Omental fat pad (tissue), 4 donors: ENCODE data around the gene CPXM2. TPM values are rescaled to one million over a fixed set of nuclear protein-coding genes. Genes with fewer than 3 reads are reported as not detected.

Source experiments
- ATAC-seq: fragments of 150-250 bp; one replicate; pipeline ENCODE4 v1.9.1; 2016; ENCODE audit warnings: mild to moderate bottlenecking, moderate library complexity; ENCODE audit not compliant: low FRiP score
- DNase-seq: peaks from one replicate; pipeline ENCODE4 v3.0.0-alpha.2; 2019; ENCODE audit warnings: low spot score
- total RNA-seq, 4 donors: library from RNA; depleted of rRNA; stranded (reverse); fragments of >200 nt; gene quantifications; one replicate each; pipeline ENCODE4 v1.1.0, GENCODE V29; 2016
- TF ChIP-seq, protein P1 (sequence below), 3 donors: fragments of 450-650 bp; IDR thresholded peaks; one replicate each; pipeline ENCODE4 v1.5.1; 2016 to 2017; ENCODE audit warnings: antibody characterized with exemption in 3 of 3, mild to moderate bottlenecking in 3 of 3, moderate library complexity in 2 of 3

The CPXM2 gene
- total RNA-seq, 4 donors from 2014 or later = 7.3 to 19.2 (median 16.6) TPM

DNA sequence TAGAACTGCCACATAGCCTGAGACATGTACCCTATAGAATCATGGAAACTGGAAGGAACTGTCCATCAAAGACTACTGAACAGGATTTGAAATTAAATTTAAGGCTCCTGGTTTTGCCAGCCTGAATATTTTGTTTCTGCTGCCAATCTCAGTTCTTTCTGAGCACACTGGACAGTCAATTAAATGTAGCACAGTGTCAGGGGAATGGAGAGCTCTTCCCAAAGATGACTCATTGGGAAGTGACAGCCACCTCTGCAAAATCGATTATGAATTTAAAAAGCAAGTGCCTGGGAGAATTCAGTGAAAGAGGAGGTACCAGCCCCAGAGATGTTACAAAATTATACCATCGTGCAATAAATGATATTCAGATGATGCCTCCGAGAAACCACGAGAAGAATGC is 47.8 kb downstream of the CPXM2 start:
- TF ChIP-seq, protein P1, sequence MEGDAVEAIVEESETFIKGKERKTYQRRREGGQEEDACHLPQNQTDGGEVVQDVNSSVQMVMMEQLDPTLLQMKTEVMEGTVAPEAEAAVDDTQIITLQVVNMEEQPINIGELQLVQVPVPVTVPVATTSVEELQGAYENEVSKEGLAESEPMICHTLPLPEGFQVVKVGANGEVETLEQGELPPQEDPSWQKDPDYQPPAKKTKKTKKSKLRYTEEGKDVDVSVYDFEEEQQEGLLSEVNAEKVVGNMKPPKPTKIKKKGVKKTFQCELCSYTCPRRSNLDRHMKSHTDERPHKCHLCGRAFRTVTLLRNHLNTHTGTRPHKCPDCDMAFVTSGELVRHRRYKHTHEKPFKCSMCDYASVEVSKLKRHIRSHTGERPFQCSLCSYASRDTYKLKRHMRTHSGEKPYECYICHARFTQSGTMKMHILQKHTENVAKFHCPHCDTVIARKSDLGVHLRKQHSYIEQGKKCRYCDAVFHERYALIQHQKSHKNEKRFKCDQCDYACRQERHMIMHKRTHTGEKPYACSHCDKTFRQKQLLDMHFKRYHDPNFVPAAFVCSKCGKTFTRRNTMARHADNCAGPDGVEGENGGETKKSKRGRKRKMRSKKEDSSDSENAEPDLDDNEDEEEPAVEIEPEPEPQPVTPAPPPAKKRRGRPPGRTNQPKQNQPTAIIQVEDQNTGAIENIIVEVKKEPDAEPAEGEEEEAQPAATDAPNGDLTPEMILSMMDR (IDR thresholded peaks at IDR 0.05) = no peak
- DNase-seq = no peak
- no peak for ATAC-seq

- DNase-seq (no peak), ATAC-seq (no peak)
- TF ChIP-seq, protein P1 (IDR thresholded peaks at IDR 0.05) = no peak
Observed at GRCh38 chr10:123842692-123843385, 48.8 kb downstream of the CPXM2 start.

DNA sequence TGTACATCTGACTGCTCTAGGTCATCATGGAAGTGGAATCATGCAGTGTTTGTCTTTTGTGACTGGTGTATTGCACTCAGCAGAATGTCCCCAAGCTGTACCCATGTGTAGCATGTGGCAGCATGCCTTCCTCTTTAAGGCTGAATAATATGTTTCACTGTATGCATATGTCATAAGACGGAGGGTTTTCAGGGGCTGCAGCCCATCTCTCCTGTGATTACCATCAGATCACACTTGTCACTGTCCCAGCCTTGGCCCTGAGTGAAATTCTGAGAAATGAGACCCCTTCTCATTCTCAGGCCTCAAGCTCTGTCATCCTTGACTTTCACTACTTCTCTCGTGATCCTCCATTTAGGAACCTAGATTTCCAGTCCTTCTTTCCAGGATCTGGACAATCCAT is 50.0 kb downstream of the CPXM2 start:
- no peak for DNase-seq
- TF ChIP-seq, protein P1 (IDR thresholded peaks at IDR 0.05) = no peak
- no peak for ATAC-seq

DNA sequence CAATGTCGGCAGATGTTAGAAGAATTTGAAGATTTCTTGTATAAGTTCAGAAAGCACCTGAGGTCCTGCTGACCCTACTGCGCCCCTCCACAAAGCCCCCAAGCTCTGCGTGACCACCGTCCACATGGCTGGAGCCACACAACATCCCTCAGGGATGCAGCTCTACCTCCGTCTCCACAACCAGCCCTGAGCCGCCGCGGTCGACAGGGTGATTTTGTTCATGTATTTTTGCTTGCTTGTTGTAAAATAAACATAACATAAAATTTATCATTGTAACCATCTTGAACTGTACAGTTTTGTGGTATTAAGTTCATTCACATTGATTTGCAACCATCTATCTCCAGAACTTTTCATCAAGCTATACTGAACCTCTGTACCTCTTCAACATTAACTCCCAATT is 50.5 kb downstream of the CPXM2 start:
- TF ChIP-seq, protein P1 (IDR thresholded peaks at IDR 0.05) = no peak
- DNase-seq (no peak), ATAC-seq (no peak)

GRCh38 chr10:123840714-123841113 is 50.9 kb downstream of the CPXM2 start:
- ATAC-seq = no peak
- TF ChIP-seq, protein P1 (IDR thresholded peaks at IDR 0.05) = no peak
- DNase-seq = no peak

- DNase-seq (no peak), ATAC-seq (no peak)
- TF ChIP-seq, protein P1 (IDR thresholded peaks at IDR 0.05) = no peak
Observed at GRCh38 chr10:123838596-123839310, 52.9 kb downstream of the CPXM2 start.

DNA sequence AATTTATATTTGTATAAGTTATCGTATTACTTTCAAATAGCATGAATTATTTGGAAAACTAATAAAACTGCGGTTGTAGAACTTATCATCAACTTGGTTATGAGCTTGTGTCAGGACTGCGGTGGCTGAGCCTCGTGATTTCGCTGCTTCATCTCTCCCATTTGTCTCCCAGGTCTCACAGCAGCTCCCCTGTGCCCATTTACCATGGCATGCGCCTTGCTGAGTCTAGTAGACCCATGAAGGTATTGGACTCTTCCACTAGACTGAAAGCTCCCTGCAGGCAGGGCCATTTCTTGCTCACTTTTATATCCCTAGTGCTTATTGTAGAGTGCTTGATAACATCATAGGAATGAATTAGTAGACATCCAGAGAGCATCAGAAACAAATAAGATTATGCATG is 53.9 kb downstream of the CPXM2 start:
- DNase-seq (no peak), ATAC-seq (no peak)
- TF ChIP-seq, protein P1 (IDR thresholded peaks at IDR 0.05) = no peak
